Natural killer cell treated with Interleukin-12 subunit alpha and Interleukin-12 subunit beta and Interleukin-15 and Interleukin-18, amount 100 ng/mL, for 72 hours (primary cell): Measurements from ENCODE around the gene HBG2. TPM values are rescaled to one million over a fixed set of nuclear protein-coding genes. Genes with fewer than 3 reads are reported as not detected.

Experiments
- ATAC-seq, 2 donors: fragments of 150-1000 bp; cut with Tn5 transposase in 1 of 2; sonication (Bioruptor Pico), chemical (Tn5 transposase) in 1 of 2; 2 replicates each; pipeline ENCODE4 v1.10.0; 2021
- DNase-seq: peaks from one replicate; pipeline ENCODE4 v3.0.0; 2022; ENCODE audit warnings: low spot score
- H3K27ac Mint-ChIP-seq, 2 donors: 1 replicate in 1 of 2; 2 replicates in 1 of 2; pipeline ENCODE4 v1.8.0; 2022; ENCODE audit warnings: mixed read lengths in 2 of 2, mild to moderate bottlenecking in 1 of 2, moderate library complexity in 1 of 2
- H3K27me3 Mint-ChIP-seq, 2 donors: 1 replicate in 1 of 2; 2 replicates in 1 of 2; pipeline ENCODE4 v1.8.0; 2022; ENCODE audit warnings: mixed read lengths in 2 of 2
- H3K36me3 Mint-ChIP-seq: one replicate; pipeline ENCODE4 v1.8.0; 2022; ENCODE audit warnings: mixed read lengths
- H3K4me1 Mint-ChIP-seq, 2 donors: 1 replicate in 1 of 2; 2 replicates in 1 of 2; pipeline ENCODE4 v1.8.0; 2022; ENCODE audit warnings: low read depth in 2 of 2, mixed read lengths in 2 of 2, mild to moderate bottlenecking in 1 of 2
- H3K4me3 Mint-ChIP-seq: one replicate; pipeline ENCODE4 v1.8.0; 2022; ENCODE audit warnings: mixed read lengths
- H3K9me3 Mint-ChIP-seq: 2 replicates; pipeline ENCODE4 v1.8.0; 2022; ENCODE audit warnings: mixed read lengths
- total RNA-seq, 2 donors: library from RNA; stranded (reverse); gene quantifications; one replicate each; pipeline ENCODE4 v1.2.3, GENCODE V29; 2022

The HBG2 gene
- total RNA-seq, 2 donors from 2014 or later: not detected

- no peaks in the 10 kb centered on the region for H3K4me1 Mint-ChIP-seq
- H3K4me3 Mint-ChIP-seq: no peak within 1 kb of the TSS
- ATAC-seq: peak; percentile 6 to 36
- no peaks in the 10 kb centered on the region for H3K9me3 Mint-ChIP-seq
- no peaks in the 10 kb centered on the region for H3K27me3 Mint-ChIP-seq
- no peak for DNase-seq
- H3K36me3 Mint-ChIP-seq: no peaks in the 10 kb centered on the region
- H3K27ac Mint-ChIP-seq: no peak within 1 kb of the TSS
These were observed 27.8 kb downstream of the HBG2 start, which contains the start of gene HBB for GRCh38 chr11:5226732-5227310. Gene HBB, minus strand, starts transcription at chr11:5227071. Its CDS starts 50 bp downstream, at chr11:5227021.

DNA sequence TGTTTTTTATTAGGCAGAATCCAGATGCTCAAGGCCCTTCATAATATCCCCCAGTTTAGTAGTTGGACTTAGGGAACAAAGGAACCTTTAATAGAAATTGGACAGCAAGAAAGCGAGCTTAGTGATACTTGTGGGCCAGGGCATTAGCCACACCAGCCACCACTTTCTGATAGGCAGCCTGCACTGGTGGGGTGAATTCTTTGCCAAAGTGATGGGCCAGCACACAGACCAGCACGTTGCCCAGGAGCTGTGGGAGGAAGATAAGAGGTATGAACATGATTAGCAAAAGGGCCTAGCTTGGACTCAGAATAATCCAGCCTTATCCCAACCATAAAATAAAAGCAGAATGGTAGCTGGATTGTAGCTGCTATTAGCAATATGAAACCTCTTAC is 29.1 kb downstream of the HBG2 start:
- DNase-seq (no peak), ATAC-seq (no peak)
- H3K4me3 Mint-ChIP-seq: no peak overlapping the region
- H3K4me1 Mint-ChIP-seq: no peaks in the 10 kb centered on the region
- no peaks in the 10 kb centered on the region for H3K27me3 Mint-ChIP-seq
- no peak overlapping the region for H3K27ac Mint-ChIP-seq
- no peaks in the 10 kb centered on the region for H3K9me3 Mint-ChIP-seq
- H3K36me3 Mint-ChIP-seq: no peaks in the 10 kb centered on the region

DNA sequence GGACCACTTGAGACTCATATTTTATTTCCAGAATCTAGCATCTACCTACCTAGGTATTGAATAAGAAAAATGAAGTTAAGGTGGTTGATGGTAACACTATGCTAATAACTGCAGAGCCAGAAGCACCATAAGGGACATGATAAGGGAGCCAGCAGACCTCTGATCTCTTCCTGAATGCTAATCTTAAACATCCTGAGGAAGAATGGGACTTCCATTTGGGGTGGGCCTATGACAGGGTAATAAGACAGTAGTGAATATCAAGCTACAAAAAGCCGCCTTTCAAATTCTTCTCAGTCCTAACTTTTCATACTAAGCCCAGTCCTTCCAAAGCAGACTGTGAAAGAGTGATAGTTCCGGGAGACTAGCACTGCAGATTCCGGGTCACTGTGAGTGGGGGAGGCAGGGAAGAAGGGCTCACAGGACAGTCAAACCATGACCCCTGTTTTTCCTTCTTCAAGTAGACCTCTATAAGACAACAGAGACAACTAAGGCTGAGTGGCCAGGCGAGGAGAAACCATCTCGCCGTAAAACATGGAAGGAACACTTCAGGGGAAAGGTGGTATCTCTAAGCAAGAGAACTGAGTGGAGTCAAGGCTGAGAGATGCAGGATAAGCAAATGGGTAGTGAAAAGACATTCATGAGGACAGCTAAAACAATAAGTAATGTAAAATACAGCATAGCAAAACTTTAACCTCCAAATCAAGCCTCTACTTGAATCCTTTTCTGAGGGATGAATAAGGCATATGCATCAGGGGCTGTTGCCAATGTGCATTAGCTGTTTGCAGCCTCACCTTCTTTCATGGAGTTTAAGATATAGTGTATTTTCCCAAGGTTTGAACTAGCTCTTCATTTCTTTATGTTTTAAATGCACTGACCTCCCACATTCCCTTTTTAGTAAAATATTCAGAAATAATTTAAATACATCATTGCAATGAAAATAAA is 29.8 kb downstream of the HBG2 start:
- Mint-ChIP-seq H3K36me3 (no peaks in the 10 kb centered on the region), H3K27ac (no peak overlapping the region), H3K4me3 (no peak overlapping the region), H3K9me3 (no peaks in the 10 kb centered on the region), H3K4me1 (no peaks in the 10 kb centered on the region), H3K27me3 (no peaks in the 10 kb centered on the region)
- no peak for DNase-seq
- no peak for ATAC-seq

- H3K9me3 Mint-ChIP-seq: no peaks in the 10 kb centered on the region
- no peak overlapping the region for H3K4me3 Mint-ChIP-seq
- no peaks in the 10 kb centered on the region for H3K36me3 Mint-ChIP-seq
- no peak overlapping the region for H3K27ac Mint-ChIP-seq
- no peaks in the 10 kb centered on the region for H3K27me3 Mint-ChIP-seq
- ATAC-seq: no peak
- H3K4me1 Mint-ChIP-seq: no peaks in the 10 kb centered on the region
- no peak for DNase-seq
These were observed 30.9 kb downstream of the HBG2 start for GRCh38 chr11:5223686-5224085.

GRCh38 chr11:5223146-5223545 is 31.4 kb downstream of the HBG2 start:
- Mint-ChIP-seq H3K36me3 (no peaks in the 10 kb centered on the region), H3K4me1 (no peaks in the 10 kb centered on the region), H3K4me3 (no peak overlapping the region), H3K27me3 (no peaks in the 10 kb centered on the region), H3K9me3 (no peaks in the 10 kb centered on the region), H3K27ac (no peak overlapping the region)
- ATAC-seq (no peak), DNase-seq (no peak)

- ATAC-seq (no peak), DNase-seq (no peak)
- no peak overlapping the region for H3K4me3 Mint-ChIP-seq
- no peak overlapping the region for H3K27ac Mint-ChIP-seq
- H3K27me3 Mint-ChIP-seq: no peaks in the 10 kb centered on the region
- H3K9me3 Mint-ChIP-seq: no peaks in the 10 kb centered on the region
- no peaks in the 10 kb centered on the region for H3K4me1 Mint-ChIP-seq
- no peaks in the 10 kb centered on the region for H3K36me3 Mint-ChIP-seq
These were observed 44.1 kb downstream of the HBG2 start for GRCh38 chr11:5210376-5210885.

GRCh38 chr11:5204787-5205186 is 49.8 kb downstream of the HBG2 start:
- Mint-ChIP-seq H3K9me3 (no peaks in the 10 kb centered on the region), H3K36me3 (no peaks in the 10 kb centered on the region), H3K27ac (no peak overlapping the region), H3K4me3 (no peak overlapping the region), H3K4me1 (no peaks in the 10 kb centered on the region), H3K27me3 (peaks cover under 1 to 9% of the 10 kb centered on the region in 2 donors)
- DNase-seq (no peak), ATAC-seq (no peak)

DNA sequence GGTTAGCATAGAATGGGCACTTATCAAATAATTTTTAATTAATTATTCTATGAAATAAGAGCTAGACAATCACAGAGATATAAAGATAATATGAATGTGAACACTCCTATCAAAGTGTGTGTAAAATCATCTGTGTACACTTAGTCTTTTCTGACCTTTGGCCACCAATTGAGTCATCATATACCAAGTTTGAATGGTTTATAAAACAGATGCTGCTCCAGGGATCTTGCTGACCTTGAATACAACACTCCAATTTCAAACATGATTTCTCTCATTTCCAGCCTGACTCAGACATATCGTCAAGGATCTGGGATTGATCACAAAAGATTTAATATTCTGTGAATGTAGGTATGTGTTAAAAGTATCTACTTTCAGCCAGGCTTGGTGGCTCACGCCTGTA is 51.2 kb downstream of the HBG2 start:
- no peak for DNase-seq
- ATAC-seq: no peak
- H3K4me3 Mint-ChIP-seq: no peak overlapping the region
- H3K36me3 Mint-ChIP-seq: no peaks in the 10 kb centered on the region
- peaks cover 3 to 9% of the 10 kb centered on the region in 2 donors for H3K27me3 Mint-ChIP-seq
- H3K4me1 Mint-ChIP-seq: no peaks in the 10 kb centered on the region
- no peaks in the 10 kb centered on the region for H3K9me3 Mint-ChIP-seq
- H3K27ac Mint-ChIP-seq: no peak overlapping the region

Other genes starting within 250 kb of the HBG2 start
- gene OR52J3, start 208.3 kb downstream of the HBG2 start, total RNA-seq: not detected
- gene OR52E2, start 195.2 kb downstream of the HBG2 start, total RNA-seq: not detected
- not detected for gene OR52E1, start 185.2 kb downstream of the HBG2 start, total RNA-seq
- not detected for gene OR52A5, start 116.4 kb downstream of the HBG2 start, total RNA-seq
- gene OR52A1, start 100.0 kb downstream of the HBG2 start, total RNA-seq: not detected
- not detected for gene OR51V1, start 54.1 kb downstream of the HBG2 start, total RNA-seq
- not detected for gene HBB, start 27.7 kb downstream of the HBG2 start, total RNA-seq
- not detected for gene HBD, start 20.3 kb downstream of the HBG2 start, total RNA-seq
- not detected for gene HBG1, start 4.9 kb downstream of the HBG2 start, total RNA-seq
- gene HBE1, start 15.2 kb upstream of the HBG2 start, total RNA-seq: not detected
- not detected for gene OR51B4, start 47.2 kb upstream of the HBG2 start, total RNA-seq
- not detected for gene OR51B2, start 69.5 kb upstream of the HBG2 start, total RNA-seq
- gene OR51B5, start 88.7 kb upstream of the HBG2 start, total RNA-seq: not detected
- not detected for gene OR51B6, start 96.7 kb upstream of the HBG2 start, total RNA-seq
- not detected for gene OR51M1, start 129.0 kb upstream of the HBG2 start, total RNA-seq
- gene OR51Q1, start 167.3 kb upstream of the HBG2 start, total RNA-seq: not detected
- gene OR51I1, start 186.7 kb upstream of the HBG2 start, total RNA-seq: not detected
- gene OR51I2, start 194.5 kb upstream of the HBG2 start, total RNA-seq: not detected
- gene OR52D1, start 233.9 kb upstream of the HBG2 start, total RNA-seq: not detected